GM19397 (cell line): ENCODE measurements around the gene SOX12.

Experiments used
- ATAC-seq: cut with Tn5 transposase; IDR thresholded peaks from one replicate; pipeline ENCODE4 v1.9.1; 2021; ENCODE audit warnings: mild to moderate bottlenecking, moderate library complexity; ENCODE audit not compliant: unreplicated experiment

Gene SOX12

GRCh38 chr20:325045-325888, at the start of gene SOX12:
SOX12 (plus strand) TSS chr20:325552; CDS start chr20:325925, 373 bp downstream.
- peak; percentile 67 for ATAC-seq

DNA sequence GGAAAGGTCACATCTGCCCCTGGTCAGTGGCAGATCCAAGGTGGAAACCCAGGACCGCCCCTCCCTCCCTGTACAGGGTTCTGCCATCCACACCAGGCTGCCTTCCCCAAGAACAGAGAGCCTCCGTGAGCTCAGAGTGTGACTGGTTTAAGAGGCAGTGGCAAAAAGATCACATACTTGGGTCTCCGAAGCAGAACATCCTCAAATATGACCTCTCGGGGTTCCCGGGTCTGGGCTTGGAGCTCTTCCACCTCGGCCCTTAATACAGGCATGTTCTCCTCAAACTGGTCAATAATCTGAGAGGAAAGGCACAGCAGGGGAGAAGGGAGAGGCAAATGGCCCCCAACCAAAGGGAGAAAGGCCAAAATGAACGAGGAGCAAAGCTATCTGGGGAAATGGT, 49.6 kb upstream of the SOX12 start:
- ATAC-seq, result no peak

DNA sequence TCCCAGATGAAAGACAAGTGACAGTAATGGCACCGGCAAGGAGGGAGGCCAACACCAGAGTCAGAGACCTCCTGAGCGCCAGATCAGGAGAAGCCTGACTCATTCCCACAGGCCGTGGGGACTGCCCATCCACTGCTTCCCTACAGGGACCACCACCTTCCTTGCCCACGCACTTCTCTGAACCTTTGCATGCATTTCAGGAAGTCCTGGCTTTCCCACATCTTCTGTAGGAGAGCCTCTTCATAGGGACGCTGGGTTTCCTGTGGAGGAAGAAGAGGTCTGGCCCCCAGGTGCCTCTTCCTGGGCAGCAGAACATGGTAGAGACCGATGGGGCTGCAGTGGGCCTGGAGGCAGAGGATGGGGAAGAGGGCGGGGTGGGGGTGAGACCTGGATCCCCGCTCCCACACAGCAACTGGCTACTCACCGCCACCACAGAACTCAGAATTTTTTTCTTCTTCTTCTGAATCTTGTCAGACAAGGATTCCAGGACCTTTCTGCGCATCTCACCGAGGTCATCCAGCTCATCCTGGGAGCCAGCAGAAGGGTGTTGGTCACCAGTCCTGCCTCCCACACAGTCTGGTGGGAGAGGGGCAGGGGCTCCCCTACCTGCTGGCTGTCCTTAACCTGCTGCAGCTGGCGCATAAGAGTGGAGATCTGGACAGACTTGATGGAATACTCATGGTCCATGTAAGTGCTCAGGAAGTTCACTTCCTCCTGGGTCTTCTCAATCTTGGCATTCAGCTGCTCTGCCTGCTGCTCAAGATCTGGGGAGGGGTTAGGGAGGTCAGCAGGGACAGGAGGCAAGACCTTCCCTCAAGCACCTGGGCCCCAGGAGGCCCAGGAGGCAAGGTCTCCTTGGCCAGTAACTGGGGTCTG, 48.5 kb upstream of the SOX12 start:
- ATAC-seq, result no peak

- no peak for ATAC-seq
Measured at GRCh38 chr20:277496-277781, 47.9 kb upstream of the SOX12 start.

- no peak for ATAC-seq
Measured at GRCh38 chr20:278181-278580, 47.2 kb upstream of the SOX12 start.

GRCh38 chr20:278607-279571, 46.5 kb upstream of the SOX12 start:
- no peak for ATAC-seq

DNA sequence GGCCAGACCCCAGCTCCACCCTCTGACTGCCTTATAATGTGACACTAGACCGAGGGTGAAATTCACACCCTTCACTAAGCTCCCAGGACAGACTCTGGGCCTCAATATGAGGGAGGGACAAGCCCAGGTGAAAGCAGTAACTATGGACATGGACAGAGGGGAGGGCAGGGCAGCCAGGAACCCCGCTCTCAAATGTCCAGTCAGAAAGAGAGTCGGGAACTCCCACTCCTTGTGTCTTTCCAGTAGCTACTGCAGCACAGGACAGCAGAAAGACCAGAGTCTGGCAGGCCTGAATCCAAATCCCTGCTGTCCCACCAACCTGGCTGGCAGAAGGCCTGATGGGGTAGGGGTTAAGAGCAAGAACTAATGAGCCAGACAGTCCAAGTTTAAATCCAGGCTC, 41.2 kb upstream of the SOX12 start:
- no peak for ATAC-seq

DNA sequence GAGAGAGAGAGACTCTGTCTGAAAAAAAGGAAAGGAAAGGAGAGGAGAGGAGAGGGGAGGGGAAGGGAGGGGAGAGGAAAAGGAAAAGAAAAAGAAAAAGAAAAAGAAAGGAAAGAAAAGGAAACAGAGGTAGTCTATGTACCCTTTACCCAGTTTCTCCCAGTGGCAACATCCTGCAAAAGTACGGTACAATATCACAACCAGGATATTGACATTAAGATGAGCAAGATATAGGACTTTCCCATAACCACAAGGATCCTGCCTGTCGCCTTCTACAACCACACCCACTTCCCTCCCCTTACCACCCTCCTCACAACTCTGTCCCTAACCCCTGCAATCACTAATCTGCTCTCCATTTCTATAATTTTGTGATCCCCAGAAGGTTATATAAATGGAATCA, 38.8 kb upstream of the SOX12 start:
- ATAC-seq, result no peak

- ATAC-seq, result no peak
Measured at GRCh38 chr20:288956-289692, 36.2 kb upstream of the SOX12 start.

- no peak for ATAC-seq
Measured at GRCh38 chr20:289693-290083, 35.7 kb upstream of the SOX12 start.

DNA sequence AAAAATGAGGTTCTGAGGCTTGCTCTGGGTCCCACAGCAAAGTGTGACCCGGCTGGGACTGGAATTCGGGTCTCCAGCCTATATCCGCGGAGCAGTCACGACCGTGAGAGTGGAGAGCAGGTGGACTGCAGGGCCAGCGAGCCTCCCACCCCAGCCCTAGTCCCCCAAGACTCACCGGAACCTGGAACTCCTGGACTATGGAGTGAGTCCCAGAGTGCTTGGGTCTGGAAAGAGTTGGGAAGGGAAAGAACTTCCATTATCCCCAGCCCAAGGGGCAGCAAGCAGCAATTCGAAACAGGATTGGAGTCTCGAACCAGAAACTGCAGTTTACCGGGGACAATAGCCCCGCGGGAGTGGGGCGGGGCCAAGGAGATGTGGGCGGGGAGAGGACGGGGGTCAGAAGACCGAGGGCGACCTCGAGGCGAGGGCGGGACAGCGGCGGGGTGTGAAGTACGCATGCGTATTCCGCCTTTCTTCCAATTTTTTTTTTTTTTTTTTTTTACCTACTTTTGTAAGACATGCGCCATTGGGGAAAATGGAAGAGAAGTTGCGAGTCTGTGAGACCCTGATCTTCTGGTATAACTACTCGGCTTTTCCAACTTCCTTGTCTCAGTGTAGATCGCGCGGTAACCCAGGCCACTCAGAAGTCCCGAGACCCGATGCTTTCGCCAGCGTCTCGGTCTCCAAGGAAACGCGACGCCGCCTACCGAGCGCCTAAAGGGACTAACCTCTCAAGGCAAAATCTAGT, 35.1 kb upstream of the SOX12 start, which contains the start of gene C20orf96:
Gene C20orf96 (minus strand): TSS at position 667 of the 748 bp plus-strand sequence. CDS start 140 bp downstream, at position 527.
- ATAC-seq, result peak; percentile 85

- ATAC-seq, result no peak
Measured at GRCh38 chr20:294602-295001, 30.8 kb upstream of the SOX12 start.

DNA sequence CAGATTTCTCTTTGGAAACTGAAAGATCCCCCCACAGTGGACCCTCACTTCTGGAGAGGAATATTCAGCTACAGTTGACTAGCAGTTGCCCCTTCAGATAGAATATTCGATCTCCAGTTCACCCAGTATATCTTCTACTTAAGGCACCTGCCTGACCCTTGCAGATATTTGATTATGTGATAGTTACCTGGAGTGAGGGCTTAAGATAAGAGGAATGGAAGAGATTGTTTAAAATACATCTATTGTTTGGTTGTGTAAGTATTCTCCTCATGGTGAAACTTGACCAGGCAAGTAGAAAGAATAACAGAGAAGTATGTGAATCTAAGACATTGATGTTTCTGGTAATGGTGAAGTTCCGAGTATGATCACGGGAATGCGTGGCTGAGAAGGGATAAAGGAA, 29.5 kb upstream of the SOX12 start:
- no peak for ATAC-seq

DNA sequence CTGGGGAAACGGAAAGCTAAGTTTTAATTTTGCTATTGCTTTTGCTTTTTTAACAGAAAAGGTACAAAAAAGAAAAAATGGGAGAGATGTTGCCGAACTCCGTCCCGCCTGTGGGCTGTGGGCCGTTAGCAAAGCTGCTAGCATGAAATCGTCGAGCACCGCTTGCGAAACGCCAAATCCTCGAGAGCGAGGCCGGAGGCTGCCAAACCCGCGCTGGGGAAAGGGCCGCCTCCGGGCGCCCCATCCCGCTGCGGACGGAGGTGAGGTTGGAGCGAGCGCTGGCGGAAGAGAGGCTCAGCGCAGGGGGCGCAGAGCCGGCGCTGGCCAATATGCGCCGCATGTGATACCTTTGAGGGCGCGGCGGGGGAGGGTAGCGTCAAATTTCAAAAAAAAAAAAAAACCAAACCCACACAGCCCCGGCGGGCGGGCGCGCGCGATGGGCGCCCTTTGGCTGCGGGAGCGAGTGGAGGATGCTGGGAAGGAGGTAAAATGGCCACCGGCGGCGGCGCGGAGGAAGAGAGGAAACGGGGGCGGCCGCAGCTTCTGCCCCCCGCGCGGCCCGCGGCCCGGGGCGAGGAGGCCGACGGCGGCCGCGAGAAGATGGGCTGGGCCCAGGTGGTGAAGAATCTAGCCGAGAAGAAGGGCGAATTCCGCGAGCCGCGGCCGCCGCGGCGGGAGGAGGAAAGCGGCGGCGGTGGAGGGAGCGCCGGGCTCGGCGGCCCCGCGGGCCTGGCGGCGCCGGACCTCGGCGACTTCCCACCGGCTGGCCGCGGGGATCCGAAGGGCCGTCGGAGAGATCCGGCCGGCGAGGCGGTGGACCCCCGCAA, 28.0 kb upstream of the SOX12 start, which contains the start of gene ZCCHC3:
Gene ZCCHC3 (plus strand): TSS at position 473 of the 827 bp plus-strand sequence. CDS start 17 bp downstream, at position 490.
- peak; percentile 74 for ATAC-seq

GRCh38 chr20:297925-298775, 27.2 kb upstream of the SOX12 start:
- ATAC-seq, result peak; percentile 24

- ATAC-seq, result no peak
Measured at GRCh38 chr20:298776-299391, 26.5 kb upstream of the SOX12 start.

GRCh38 chr20:300345-300990, 24.9 kb upstream of the SOX12 start:
- no peak for ATAC-seq
